GM18526 (cell line): ENCODE measurements around the gene REEP3.

ENCODE experiments used
- POLR2A ChIP-seq: IDR thresholded peaks from 3 replicates; pipeline ENCODE4 v1.6.1; 2011; ENCODE audit not compliant: insufficient read length; ENCODE audit errors: extremely low read depth

The REEP3 gene

GRCh38 chr10:63593576-63593975 lies 72.4 kb downstream of the REEP3 start:
- no peak for TF ChIP-seq POLR2A

GRCh38 chr10:63595072-63595471 lies 73.9 kb downstream of the REEP3 start:
- no peak for TF ChIP-seq POLR2A

- no peak for TF ChIP-seq POLR2A
Measured at GRCh38 chr10:63596924-63597323, 75.7 kb downstream of the REEP3 start.

- no peak for TF ChIP-seq POLR2A
Measured at GRCh38 chr10:63600540-63600939, 79.3 kb downstream of the REEP3 start.

- TF ChIP-seq POLR2A, result no peak
Measured at GRCh38 chr10:63603709-63604445, 82.7 kb downstream of the REEP3 start.

- TF ChIP-seq POLR2A, result no peak
Measured at GRCh38 chr10:63605197-63605967, 84.2 kb downstream of the REEP3 start.

GRCh38 chr10:63608511-63608910 lies 87.3 kb downstream of the REEP3 start:
- no peak for TF ChIP-seq POLR2A

GRCh38 chr10:63611078-63611477 lies 89.9 kb downstream of the REEP3 start:
- no peak for TF ChIP-seq POLR2A

GRCh38 chr10:63614371-63614891 lies 93.2 kb downstream of the REEP3 start:
- no peak for TF ChIP-seq POLR2A

- TF ChIP-seq POLR2A, result no peak
Measured at GRCh38 chr10:63618552-63618951, 97.4 kb downstream of the REEP3 start.

- no peak for TF ChIP-seq POLR2A
Measured at GRCh38 chr10:63619426-63619825, 98.2 kb downstream of the REEP3 start.

- TF ChIP-seq POLR2A, result no peak
Measured at GRCh38 chr10:63622097-63622496, 100.9 kb downstream of the REEP3 start.

GRCh38 chr10:63624701-63625100 lies 103.5 kb downstream of the REEP3 start:
- no peak for TF ChIP-seq POLR2A

GRCh38 chr10:63627396-63627795 lies 106.2 kb downstream of the REEP3 start:
- TF ChIP-seq POLR2A, result no peak

GRCh38 chr10:63627881-63628296 lies 106.7 kb downstream of the REEP3 start:
- TF ChIP-seq POLR2A, result no peak

GRCh38 chr10:63628526-63629362 lies 107.5 kb downstream of the REEP3 start:
- no peak for TF ChIP-seq POLR2A
